KOPT-K1 (cell line): Measurements from ENCODE around the gene RERE.
A peak's percentile ranks its signal among the peaks of the same experiment; 100 is the strongest.
"Not testable (repeated sequence)": the region's sequence is repeated elsewhere in the genome, so short reads cannot be mapped to it uniquely, and the experiment has no call there.

Experiments
- H3K27ac ChIP-seq: fragments of 200-600 bp; sonication (generic); 2 replicates; pipeline ENCODE4 v1.5.1; 2016; ENCODE audit warnings: antibody characterized with exemption, mild to moderate bottlenecking, low read depth, low read length; ENCODE audit not compliant: poor library complexity, severe bottlenecking
- H3K36me3 ChIP-seq: fragments of 200-600 bp; sonication (generic); 2 replicates; pipeline ENCODE4 v1.5.1; 2017; ENCODE audit warnings: antibody characterized with exemption, mild to moderate bottlenecking, low read length, moderate library complexity; ENCODE audit not compliant: insufficient read depth
- H3K9me3 ChIP-seq: fragments of 200-600 bp; sonication (generic); 2 replicates; pipeline ENCODE4 v1.5.1; 2017; ENCODE audit warnings: antibody characterized with exemption, low read length, mild to moderate bottlenecking; ENCODE audit not compliant: insufficient read depth, poor library complexity, severe bottlenecking

RERE gene

GRCh38 chr1:8818789-8819188 is 1.3 kb upstream of the RERE start:
- H3K36me3 ChIP-seq, H3K9me3 ChIP-seq, H3K27ac ChIP-seq: not testable (repeated sequence)

GRCh38 chr1:8818325-8818775 is 910 bp upstream of the RERE start:
- peak overlapping the region; percentile 75 for H3K27ac ChIP-seq
- H3K9me3 ChIP-seq: no peaks in the 10 kb centered on the region
- H3K36me3 ChIP-seq: no peaks in the 10 kb centered on the region

GRCh38 chr1:8816831-8817411 is 519 bp downstream of the RERE start:
- peak overlapping the region; percentile 85 for H3K27ac ChIP-seq
- no peaks in the 10 kb centered on the region for H3K9me3 ChIP-seq
- H3K36me3 ChIP-seq: no peaks in the 10 kb centered on the region

GRCh38 chr1:8816264-8816663 is 1.2 kb downstream of the RERE start:
- no peaks in the 10 kb centered on the region for H3K36me3 ChIP-seq
- H3K27ac ChIP-seq: peak overlapping the region; percentile 85
- H3K9me3 ChIP-seq: no peaks in the 10 kb centered on the region

GRCh38 chr1:8815582-8816151 is 1.8 kb downstream of the RERE start:
- Histone ChIP-seq H3K36me3 (no peaks in the 10 kb centered on the region), H3K27ac (no peak overlapping the region), H3K9me3 (no peaks in the 10 kb centered on the region)

- H3K27ac ChIP-seq: no peak overlapping the region
- H3K9me3 ChIP-seq: no peaks in the 10 kb centered on the region
- H3K36me3 ChIP-seq: no peaks in the 10 kb centered on the region
Observed at GRCh38 chr1:8814865-8815264, 2.6 kb downstream of the RERE start.

- H3K9me3 ChIP-seq: no peaks in the 10 kb centered on the region
- no peaks in the 10 kb centered on the region for H3K36me3 ChIP-seq
- no peak overlapping the region for H3K27ac ChIP-seq
Observed at GRCh38 chr1:8813991-8814390, 3.4 kb downstream of the RERE start.

- H3K27ac ChIP-seq: no peak overlapping the region
- H3K36me3 ChIP-seq: no peaks in the 10 kb centered on the region
- no peaks in the 10 kb centered on the region for H3K9me3 ChIP-seq
Observed at GRCh38 chr1:8813016-8813763, 4.2 kb downstream of the RERE start.

GRCh38 chr1:8812081-8812480 is 5.4 kb downstream of the RERE start:
- H3K36me3 ChIP-seq: no peaks in the 10 kb centered on the region
- no peaks in the 10 kb centered on the region for H3K9me3 ChIP-seq
- H3K27ac ChIP-seq: no peak overlapping the region

GRCh38 chr1:8810987-8811386 is 6.5 kb downstream of the RERE start:
- no peak overlapping the region for H3K27ac ChIP-seq
- H3K36me3 ChIP-seq: no peaks in the 10 kb centered on the region
- no peaks in the 10 kb centered on the region for H3K9me3 ChIP-seq

GRCh38 chr1:8809342-8809736 is 8.1 kb downstream of the RERE start:
- H3K9me3 ChIP-seq: no peaks in the 10 kb centered on the region
- no peaks in the 10 kb centered on the region for H3K36me3 ChIP-seq
- no peak overlapping the region for H3K27ac ChIP-seq

GRCh38 chr1:8807004-8807403 is 10.4 kb downstream of the RERE start:
- Histone ChIP-seq H3K27ac (no peak overlapping the region), H3K36me3 (no peaks in the 10 kb centered on the region), H3K9me3 (no peaks in the 10 kb centered on the region)

GRCh38 chr1:8800416-8800815 is 17.0 kb downstream of the RERE start:
- H3K9me3 ChIP-seq: no peaks in the 10 kb centered on the region
- H3K27ac ChIP-seq: no peak overlapping the region
- no peaks in the 10 kb centered on the region for H3K36me3 ChIP-seq

- H3K9me3 ChIP-seq: no peaks in the 10 kb centered on the region
- no peaks in the 10 kb centered on the region for H3K36me3 ChIP-seq
- no peak overlapping the region for H3K27ac ChIP-seq
Observed at GRCh38 chr1:8797216-8797615, 20.2 kb downstream of the RERE start.

GRCh38 chr1:8796812-8797211 is 20.6 kb downstream of the RERE start:
- Histone ChIP-seq H3K36me3 (no peaks in the 10 kb centered on the region), H3K27ac (no peak overlapping the region), H3K9me3 (no peaks in the 10 kb centered on the region)

GRCh38 chr1:8794605-8795004 is 22.8 kb downstream of the RERE start:
- no peak overlapping the region for H3K27ac ChIP-seq
- H3K9me3 ChIP-seq: no peaks in the 10 kb centered on the region
- no peaks in the 10 kb centered on the region for H3K36me3 ChIP-seq
